ENCODE results near the gene IL2RA.
"Not testable (repeated sequence)": the region's sequence is repeated elsewhere in the genome, so short reads cannot be mapped to it uniquely, and the experiment has no call there.

IL2RA gene

GRCh38 chr10:6012121-6012905 is 49.9 kb downstream of the IL2RA start:
- DNase-seq (ENCODE audit: low spot score) = no peak

- DNase-seq (ENCODE audit: low spot score) = no peak
These were observed 50.6 kb downstream of the IL2RA start for GRCh38 chr10:6011558-6011957.

- DNase-seq (ENCODE audit: low spot score) = no peak
These were observed 51.6 kb downstream of the IL2RA start for GRCh38 chr10:6010569-6010968.

GRCh38 chr10:6009961-6010360 is 52.2 kb downstream of the IL2RA start:
- DNase-seq (ENCODE audit: low spot score) = no peak

GRCh38 chr10:6009150-6009549 is 53.0 kb downstream of the IL2RA start:
- peak; percentile 17 for DNase-seq (ENCODE audit: low spot score)

- DNase-seq (ENCODE audit: low spot score) = no peak
These were observed 53.5 kb downstream of the IL2RA start for GRCh38 chr10:6008497-6009142.

GRCh38 chr10:6006991-6007390 is 55.2 kb downstream of the IL2RA start:
- no peak for DNase-seq (ENCODE audit: low spot score)

- no peak for DNase-seq (ENCODE audit: low spot score)
These were observed 55.6 kb downstream of the IL2RA start for GRCh38 chr10:6006546-6006945.

- DNase-seq (ENCODE audit: low spot score) = no peak
These were observed 56.2 kb downstream of the IL2RA start for GRCh38 chr10:6005856-6006395.

GRCh38 chr10:6005161-6005804 is 56.9 kb downstream of the IL2RA start:
- not testable (repeated sequence) for DNase-seq (ENCODE audit: low spot score)

- DNase-seq (ENCODE audit: low spot score) = no peak
These were observed 59.2 kb downstream of the IL2RA start for GRCh38 chr10:6002809-6003510.

- no peak for DNase-seq (ENCODE audit: low spot score)
These were observed 62.6 kb downstream of the IL2RA start for GRCh38 chr10:5999440-6000165.

GRCh38 chr10:5996696-5997095 is 65.5 kb downstream of the IL2RA start:
- DNase-seq (ENCODE audit: low spot score) = no peak

- no peak for DNase-seq (ENCODE audit: low spot score)
These were observed 69.8 kb downstream of the IL2RA start for GRCh38 chr10:5992398-5992797.

- no peak for DNase-seq (ENCODE audit: low spot score)
These were observed 70.5 kb downstream of the IL2RA start for GRCh38 chr10:5991708-5992107.

GRCh38 chr10:5989756-5990155 is 72.4 kb downstream of the IL2RA start:
- DNase-seq (ENCODE audit: low spot score) = no peak

- DNase-seq (ENCODE audit: low spot score) = no peak
These were observed 73.7 kb downstream of the IL2RA start for GRCh38 chr10:5988336-5988920.

- no peak for DNase-seq (ENCODE audit: low spot score)
These were observed 74.4 kb downstream of the IL2RA start for GRCh38 chr10:5987747-5988146.

- no peak for DNase-seq (ENCODE audit: low spot score)
These were observed 77.1 kb downstream of the IL2RA start for GRCh38 chr10:5985029-5985428.

GRCh38 chr10:5983774-5984173 is 78.4 kb downstream of the IL2RA start:
- no peak for DNase-seq (ENCODE audit: low spot score)

GRCh38 chr10:5981529-5981928 is 80.6 kb downstream of the IL2RA start:
- DNase-seq (ENCODE audit: low spot score) = no peak

- DNase-seq (ENCODE audit: low spot score) = no peak
These were observed 84.0 kb downstream of the IL2RA start for GRCh38 chr10:5978230-5978489.

Data from CD4-positive, alpha-beta T cell treated with Interleukin-2 at 100 ng/mL for 4 hours (primary cell).